HepG2 (cell line): ENCODE data around the gene CRABP1. TPM values are rescaled to one million over a fixed set of nuclear protein-coding genes. Genes with fewer than 3 reads are reported as not detected.

Source experiments
- ATAC-seq: fragments of 200-7000 bp; cut with Tn5 transposase; 3 replicates; pipeline ENCODE4 v1.9.1; 2020; ENCODE audit warnings: mild to moderate bottlenecking, moderate library complexity
- BruUV-seq: library from RNA; stranded (reverse); fragments of 400-500 nt; replicated peaks from 2 replicates; lab custom pipeline; 2021; lab: Mats Ljungman, UMichigan
- CTCF ChIA-PET: fragments of 300-600 bp; formaldehyde crosslinking; extraction: SDS; loops from one replicate; lab custom pipeline; 2021; ENCODE audit warnings: low total read pairs, inconsistent platforms, low intra/inter-chr PET ratio; lab: Yijun Ruan, JAX
- POLR2A ChIA-PET: fragments of 350-600 bp; sonication (Branson Sonifier 250); formaldehyde crosslinking; loops from one replicate; lab custom pipeline; 2020; ENCODE audit warnings: antibody characterized with exemption, inconsistent platforms; lab: Yijun Ruan, JAX
- DNase-seq: peaks from one replicate; pipeline ENCODE4 v3.0.0-alpha.2; 2015; ENCODE audit warnings: low spot score
- FAIRE-seq: peaks from 3 replicates; lab custom pipeline; 2011; peaks lifted over from hg19 to GRCh38; lab: Jason Lieb, UNC
- H2AFZ ChIP-seq: one replicate; pipeline ENCODE4 v1.6.1; 2011; ENCODE audit warnings: low read length, inconsistent platforms
- H3K27ac ChIP-seq: fragments of 300-600 bp; 3 replicates; pipeline ENCODE4 v1.8.0; 2011; ENCODE audit warnings: mixed run types, mild to moderate bottlenecking, mixed read lengths, low read length, inconsistent platforms; ENCODE audit not compliant: insufficient read depth; ENCODE audit errors: extremely low read length
- H3K27me3 ChIP-seq, 2 experiments: fragments of 200-600 bp in 1 of 2; 2 replicates in 1 of 2; 3 replicates in 1 of 2; pipeline versions ENCODE4 v1.6.0 to v1.8.0; 2011; ENCODE audit warnings: low read length in 2 of 2, mild to moderate bottlenecking in 2 of 2, moderate library complexity in 2 of 2, inconsistent platforms in 1 of 2; ENCODE audit not compliant: insufficient read depth in 2 of 2, control insufficient read depth in 1 of 2
- H3K36me3 ChIP-seq, 2 experiments: fragments of 200-600 bp in 1 of 2; replicated peaks in 1 of 2; 2 replicates in 1 of 2; 3 replicates in 1 of 2; pipeline versions ENCODE4 v1.5.1 to v1.8.0; 2011; ENCODE audit warnings: low read length in 2 of 2, inconsistent platforms in 1 of 2; ENCODE audit not compliant: insufficient read depth in 2 of 2, control insufficient read depth in 1 of 2
- H3K4me1 ChIP-seq: 2 replicates; pipeline ENCODE4 v1.5.1; 2012; ENCODE audit warnings: low read length, inconsistent platforms; ENCODE audit not compliant: insufficient read depth
- H3K4me2 ChIP-seq: 2 replicates; pipeline ENCODE4 v1.6.0; 2011; ENCODE audit warnings: low read depth, low read length, inconsistent platforms
- H3K4me3 ChIP-seq, 3 experiments: fragments of 200-600 bp in 1 of 3; sonication (generic), shearing (Covaris generic) in 1 of 3; replicated peaks in 1 of 3; 2 replicates each; pipeline ENCODE4 v1.5.1; 2011 to 2016; ENCODE audit warnings: low read length in 3 of 3, inconsistent platforms in 2 of 3, low read depth in 2 of 3, mild to moderate bottlenecking in 2 of 3, control low read depth in 1 of 3, mixed read lengths in 1 of 3; ENCODE audit not compliant: insufficient read depth in 1 of 3
- H3K79me2 ChIP-seq: one replicate; pipeline ENCODE4 v1.6.1; 2011; ENCODE audit warnings: low read length, inconsistent platforms; ENCODE audit not compliant: insufficient read depth
- H3K9ac ChIP-seq: 2 replicates; pipeline ENCODE4 v1.6.0; 2011; ENCODE audit warnings: mild to moderate bottlenecking, low read depth, low read length, inconsistent platforms; ENCODE audit not compliant: insufficient read depth
- H3K9me3 ChIP-seq: 2 replicates; pipeline ENCODE4 v1.5.1; 2012; ENCODE audit warnings: mild to moderate bottlenecking, low read length
- H4K20me1 ChIP-seq: 2 replicates; pipeline ENCODE4 v1.6.0; 2011; ENCODE audit warnings: inconsistent platforms, mild to moderate bottlenecking, low read length, moderate library complexity; ENCODE audit not compliant: insufficient read depth
- ELF1 ChIP-seq: sonication (generic); formaldehyde crosslinking; IDR thresholded peaks from 2 replicates; pipeline ENCODE4 v1.4.0; 2020; ENCODE audit warnings: missing genetic modification reagents
- ELK4 ChIP-seq: sonication (generic); formaldehyde crosslinking; IDR thresholded peaks from 2 replicates; pipeline ENCODE4 v1.9.0; 2021; ENCODE audit warnings: missing genetic modification reagents, borderline replicate concordance
- FOXC1 ChIP-seq: sonication (generic); formaldehyde crosslinking; IDR thresholded peaks from 2 replicates; pipeline ENCODE4 v1.8.0; 2022; ENCODE audit warnings: mild to moderate bottlenecking, missing genetic modification reagents, borderline replicate concordance
- HHEX ChIP-seq: IDR thresholded peaks from 2 replicates; pipeline ENCODE4 v1.6.1; 2016; ENCODE audit warnings: control low read depth
- JDP2 ChIP-seq: sonication (generic); formaldehyde crosslinking; IDR thresholded peaks from 2 replicates; pipeline ENCODE4 v1.8.1; 2022; ENCODE audit warnings: missing genetic modification reagents, borderline replicate concordance
- KLF9 ChIP-seq: IDR thresholded peaks from 2 replicates; pipeline ENCODE4 v1.6.1; 2016; ENCODE audit warnings: low read depth
- NFYB ChIP-seq: sonication (generic); formaldehyde crosslinking; IDR thresholded peaks from 2 replicates; pipeline ENCODE4 v1.4.0; 2020; ENCODE audit warnings: missing genetic modification reagents
- SNAI1 ChIP-seq: sonication (generic); formaldehyde crosslinking; IDR thresholded peaks from 2 replicates; pipeline ENCODE4 v1.5.0; 2020; ENCODE audit warnings: mild to moderate bottlenecking, missing genetic modification reagents, borderline replicate concordance
- SNAPC5 ChIP-seq: sonication (generic); formaldehyde crosslinking; IDR thresholded peaks from 2 replicates; pipeline ENCODE4 v1.8.1; 2023; ENCODE audit warnings: mild to moderate bottlenecking, missing genetic modification reagents, borderline replicate concordance
- TEAD2 ChIP-seq: sonication (generic); formaldehyde crosslinking; IDR thresholded peaks from 2 replicates; pipeline ENCODE4 v1.9.0; 2021; ENCODE audit warnings: missing genetic modification reagents
- THYN1 ChIP-seq: sonication (generic); formaldehyde crosslinking; IDR thresholded peaks from 2 replicates; pipeline ENCODE4 v1.8.1; 2023; ENCODE audit warnings: low read depth, mild to moderate bottlenecking, moderate library complexity, missing genetic modification reagents, borderline replicate concordance
- ZBTB34 ChIP-seq: sonication (generic); formaldehyde crosslinking; IDR thresholded peaks from 2 replicates; pipeline ENCODE4 v1.8.0; 2022; ENCODE audit warnings: mild to moderate bottlenecking, missing genetic modification reagents
- ZFP82 ChIP-seq: sonication (generic); formaldehyde crosslinking; IDR thresholded peaks from 2 replicates; pipeline ENCODE4 v1.5.1; 2020; ENCODE audit warnings: mild to moderate bottlenecking, missing genetic modification reagents, borderline replicate concordance
- ZNF446 ChIP-seq: sonication (generic); formaldehyde crosslinking; IDR thresholded peaks from 2 replicates; pipeline ENCODE4 v1.5.0; 2020; ENCODE audit warnings: mild to moderate bottlenecking, missing genetic modification reagents
- ZNF574 ChIP-seq: sonication (generic); formaldehyde crosslinking; IDR thresholded peaks from 2 replicates; pipeline ENCODE4 v1.4.0; 2020; ENCODE audit warnings: missing genetic modification reagents
- ZNF629 ChIP-seq: sonication (generic); formaldehyde crosslinking; conservative IDR thresholded peaks from 2 replicates; pipeline ENCODE4 v1.5.0; 2020; ENCODE audit warnings: missing genetic modification reagents
- ZNF703 ChIP-seq: sonication (generic); formaldehyde crosslinking; IDR thresholded peaks from 2 replicates; pipeline ENCODE4 v1.5.1; 2020; ENCODE audit warnings: missing genetic modification reagents, mild to moderate bottlenecking, moderate library complexity, borderline replicate concordance
- ZNF710 ChIP-seq: sonication (generic); formaldehyde crosslinking; IDR thresholded peaks from 2 replicates; pipeline ENCODE4 v1.5.0; 2020; ENCODE audit warnings: mild to moderate bottlenecking, missing genetic modification reagents, borderline replicate concordance
- WGBS: methylation state at CpG from one replicate; pipeline ENCODE4 v1.1.6; 2017; ENCODE audit warnings: low lambda C conversion rate; 5-methylcytosine and 5-hydroxymethylcytosine counted together
- in situ Hi-C: cut with HindIII; loops from 2 replicates; pipeline ENCODE4 v1.10.0; 2017; ENCODE audit warnings: low pct_unique_long_range_greater_than_20kb; ENCODE audit not compliant: extremely low pct_ligation_motif_present
- intact Hi-C: fragments of 100-400 bp; cut with micrococcal nuclease; formaldehyde crosslinking; loops from one replicate; pipeline ENCODE4 v1.10.0; 2022; ENCODE audit not compliant: unreplicated experiment
- polyA plus RNA-seq, 8 experiments: library from polyadenylated mRNA; depleted of rRNA in 3 of 8; stranded (reverse) in 7 of 8; unstranded in 1 of 8; fragments of >200 nt; fragmentation: Illumina TruSeq in 4 of 8; extraction: Trizol in 4 of 8; gene quantifications; 2 replicates each; pipeline versions ENCODE4 v1.2.1 to v1.2.3, GENCODE V29; 2011 to 2016; ENCODE audit warnings: low read depth in 4 of 8, missing spikeins in 1 of 8, mixed read lengths in 1 of 8; ENCODE audit not compliant: insufficient read depth in 1 of 8
- total RNA-seq, 5 experiments: library from RNA; depleted of rRNA; stranded (reverse); fragments of >200 nt; fragmentation: Illumina TruSeq; extraction: Trizol; gene quantifications; 2 replicates each; pipeline ENCODE4 v1.2.3, GENCODE V29; 2016; ENCODE audit warnings: low read depth in 1 of 5

Gene CRABP1
- total and polyA plus RNA-seq, 2 of the 13 experiments (the other 11 are each of a cell fraction or from before 2014, with no cell fraction given) = not detected

GRCh38 chr15:78338781-78339180, 1.4 kb upstream of the CRABP1 start:
- H3K4me3 ChIP-seq = no peak overlapping the region
- H3K27me3 ChIP-seq = peaks cover 6 to 42% of the 10 kb centered on the region in 2 experiments; a peak in 4 of 5 replicates
- H2AFZ ChIP-seq = no peak overlapping the region
- in situ Hi-C loops (no loop called here), intact Hi-C loops (no loop called here)
- POLR2A ChIA-PET = no interaction called here
- no peaks in the 10 kb centered on the region for H3K9me3 ChIP-seq
- no peak overlapping the region for H3K9ac ChIP-seq
- BruUV-seq = no TSS peak
- no peaks in the 10 kb centered on the region for H3K36me3 ChIP-seq
- 13% methylated on average over 7 of the region's 7 CpGs for WGBS
- H3K4me1 ChIP-seq = peaks cover 10% of the 10 kb centered on the region; the same call in 1 of the 2 replicates
- H3K79me2 ChIP-seq = no peaks in the 10 kb centered on the region
- CTCF ChIA-PET = no interaction called here
- no peak for FAIRE-seq
- TF ChIP-seq NFYB (CRISPR knock-in tag) = no peak
- no peak for TF ChIP-seq FOXC1
- no peak for TF ChIP-seq ZNF574 (CRISPR knock-in tag)
- no peak for TF ChIP-seq HHEX
- TF ChIP-seq JDP2 (CRISPR knock-in tag) = no peak
- no peak for TF ChIP-seq KLF9
- no peak for TF ChIP-seq THYN1 (CRISPR knock-in tag)
- no peak for TF ChIP-seq ZNF710 (CRISPR knock-in tag)
- TF ChIP-seq ZFP82 = no peak
- no peak for TF ChIP-seq ELK4
- TF ChIP-seq ZBTB34 = no peak
- TF ChIP-seq SNAI1 (CRISPR knock-in tag) = no peak
- TF ChIP-seq ZNF703 = no peak
- no peak for TF ChIP-seq ZNF446
- no peak for TF ChIP-seq TEAD2 (CRISPR knock-in tag)
- TF ChIP-seq ELF1 (CRISPR knock-in tag) = no peak
- TF ChIP-seq ZNF629 = no peak
- no peak for TF ChIP-seq SNAPC5 (CRISPR knock-in tag)
- no peak overlapping the region for H3K27ac ChIP-seq
- no peak overlapping the region for H3K4me2 ChIP-seq
- ATAC-seq = no peak
- no peak for DNase-seq
- no peaks in the 10 kb centered on the region for H4K20me1 ChIP-seq
